A673 (cell line): Measurements from ENCODE around the gene NDUFAF2.

Experiments
- CTCF ChIP-seq: fragments of 300-800, 200-600 bp; sonication (generic); conservative IDR thresholded peaks from 2 replicates; pipeline ENCODE4 v1.5.1; 2017; ENCODE audit warnings: low read depth, mild to moderate bottlenecking, antibody characterized with exemption, low read length, moderate library complexity, mixed read lengths
- EZH2 ChIP-seq: fragments of 200-600 bp; sonication (generic); IDR thresholded peaks from 2 replicates; pipeline ENCODE4 v1.6.1; 2017; ENCODE audit warnings: borderline replicate concordance, low read depth, mild to moderate bottlenecking, mixed read lengths, antibody characterized with exemption, low read length; ENCODE audit not compliant: poor library complexity, severe bottlenecking

DNA sequence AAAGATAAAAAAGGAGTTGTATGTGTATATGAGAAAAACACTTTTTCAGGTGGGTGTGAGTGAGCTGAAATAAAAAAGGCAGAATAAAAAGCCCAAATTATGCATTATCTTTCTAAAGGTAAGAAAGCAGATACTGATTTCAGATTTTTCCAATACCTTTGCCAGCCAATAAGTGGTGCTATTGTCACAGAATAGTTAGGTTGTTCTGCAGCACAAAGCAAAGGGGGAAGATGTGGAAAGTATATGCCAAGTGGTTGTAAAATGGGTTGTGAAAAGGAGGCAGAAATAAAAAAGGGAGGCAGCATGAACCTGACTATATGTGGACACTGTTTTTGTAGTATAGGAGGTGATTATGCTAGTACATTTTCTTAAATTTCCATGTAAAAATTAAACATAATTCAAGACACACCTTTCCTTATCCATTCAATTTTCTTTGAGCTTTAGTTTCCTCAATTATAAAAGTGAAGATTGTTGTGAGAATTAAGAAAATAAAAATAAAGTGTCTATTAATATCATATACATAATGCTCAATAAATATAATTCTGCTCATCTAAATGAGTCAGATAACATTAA lies 110.5 kb downstream of the NDUFAF2 start:
- no peak for TF ChIP-seq EZH2
- peak; percentile 75 for TF ChIP-seq CTCF
